ENCODE measurements around the gene KRT3. TPM values are rescaled to one million over a fixed set of nuclear protein-coding genes. Genes with fewer than 3 reads are reported as not detected.

KRT3 gene
- total and polyA plus RNA-seq, 10 of the 15 experiments (the other 5 are each of a cell fraction or from before 2014, with no cell fraction given), result not detected

- 39% methylated on average over 16 of the region's 16 CpGs for WGBS (ENCODE audit: insufficient coverage, insufficient replicate concordance, low lambda C conversion rate, missing lambda C conversion rate)
- intact Hi-C loops (cut with micrococcal nuclease; ENCODE audit: unreplicated experiment), result no loop called here
- Histone ChIP-seq H3K4me3 (no peak overlapping the region), H3K9me3 (replicated peaks; ENCODE audit: control insufficient read depth, insufficient read depth, low read length) (no peaks in the 10 kb centered on the region), H3K4me2 (ENCODE audit: control insufficient read depth, insufficient read depth) (no peak overlapping the region), H3K27me3 (replicated peaks in 1 of 2; ENCODE audit: control insufficient read depth in 2 of 2, insufficient read depth in 2 of 2, low read length in 1 of 2) (peaks cover 0 to 9% of the 10 kb centered on the region in 2 experiments; a peak in 2 of 4 replicates), H3K79me2 (ENCODE audit: control insufficient read depth, insufficient read depth, low read length) (no peaks in the 10 kb centered on the region), H4K20me1 (ENCODE audit: control insufficient read depth, insufficient read depth) (no peaks in the 10 kb centered on the region; the same call in 1 of the 2 replicates), H3K36me3 (ENCODE audit: control insufficient read depth in 2 of 2, insufficient read depth in 2 of 2, low read length in 1 of 2) (no peaks in the 10 kb centered on the region), H3K27ac (ENCODE audit: control insufficient read depth, insufficient read depth) (no peak overlapping the region), H3K4me1 (ENCODE audit: control insufficient read depth, insufficient read depth, low read length) (no peaks in the 10 kb centered on the region), H3K9ac (ENCODE audit: control insufficient read depth, insufficient read depth, low read length) (no peak overlapping the region), H2AFZ (ENCODE audit: control insufficient read depth, low read depth, low read length) (no peak overlapping the region)
- ChIA-PET CTCF (no interaction called here), SMC1A (ENCODE audit: uncharacterized antibody, unreplicated experiment) (no interaction called here), POLR2A (no interaction called here), RAD21 (ENCODE audit: unreplicated experiment) (no interaction called here)
- FAIRE-seq, result no peak
- no peak for TF ChIP-seq MYB (IDR thresholded peaks at IDR 0.05; ENCODE audit: borderline replicate concordance, low read depth, low read length)
- TF ChIP-seq BRCA1 (IDR thresholded peaks at IDR 0.05; ENCODE audit: low read depth, low read length), result no peak
- TF ChIP-seq SKIL (IDR thresholded peaks at IDR 0.05; ENCODE audit: low read depth, poor library complexity, severe bottlenecking), result no peak
- no peak for TF ChIP-seq NFYB (IDR thresholded peaks at IDR 0.05; ENCODE audit: insufficient read depth, low read depth, low read length)
- TF ChIP-seq RUNX3 (IDR thresholded peaks at IDR 0.05; ENCODE audit: low read length), result no peak
- no peak for TF ChIP-seq IKZF2 (IDR thresholded peaks at IDR 0.05)
- no peak for TF ChIP-seq MEF2A (IDR thresholded peaks at IDR 0.05; ENCODE audit: insufficient read depth, low read depth, low read length)
- no peak for TF ChIP-seq NR2C1 (IDR thresholded peaks at IDR 0.05)
- TF ChIP-seq SRF (IDR thresholded peaks at IDR 0.05; ENCODE audit: low read depth in 2 of 2, low read length in 2 of 2), result no peak
- no peak for TF ChIP-seq PAX5 (IDR thresholded peaks at IDR 0.05; ENCODE audit: borderline replicate concordance, low read depth, low read length)
- TF ChIP-seq BCL3 (IDR thresholded peaks at IDR 0.05; ENCODE audit: borderline replicate concordance, insufficient read depth, low read depth, low read length, poor library complexity, severe bottlenecking), result no peak
- no peak for TF ChIP-seq BHLHE40 (IDR thresholded peaks at IDR 0.05; ENCODE audit: borderline replicate concordance in 1 of 2, low read depth in 2 of 2, low read length in 1 of 2)
- TF ChIP-seq NFYA (IDR thresholded peaks at IDR 0.05; ENCODE audit: borderline replicate concordance, low read depth, low read length), result no peak
- TF ChIP-seq SIX5 (IDR thresholded peaks at IDR 0.05; ENCODE audit: low read depth, low read length, severe bottlenecking), result no peak
- TF ChIP-seq HDAC2 (IDR thresholded peaks at IDR 0.05), result no peak
- no peak for TF ChIP-seq FOXK2 (IDR thresholded peaks at IDR 0.05)
- TF ChIP-seq NFXL1 (IDR thresholded peaks at IDR 0.05; ENCODE audit: borderline replicate concordance), result no peak
- TF ChIP-seq, protein P1, sequence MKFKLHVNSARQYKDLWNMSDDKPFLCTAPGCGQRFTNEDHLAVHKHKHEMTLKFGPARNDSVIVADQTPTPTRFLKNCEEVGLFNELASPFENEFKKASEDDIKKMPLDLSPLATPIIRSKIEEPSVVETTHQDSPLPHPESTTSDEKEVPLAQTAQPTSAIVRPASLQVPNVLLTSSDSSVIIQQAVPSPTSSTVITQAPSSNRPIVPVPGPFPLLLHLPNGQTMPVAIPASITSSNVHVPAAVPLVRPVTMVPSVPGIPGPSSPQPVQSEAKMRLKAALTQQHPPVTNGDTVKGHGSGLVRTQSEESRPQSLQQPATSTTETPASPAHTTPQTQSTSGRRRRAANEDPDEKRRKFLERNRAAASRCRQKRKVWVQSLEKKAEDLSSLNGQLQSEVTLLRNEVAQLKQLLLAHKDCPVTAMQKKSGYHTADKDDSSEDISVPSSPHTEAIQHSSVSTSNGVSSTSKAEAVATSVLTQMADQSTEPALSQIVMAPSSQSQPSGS (IDR thresholded peaks at IDR 0.05; ENCODE audit: low read length), result no peak
- no peak for TF ChIP-seq GABPA (IDR thresholded peaks at IDR 0.05; ENCODE audit: low read depth)
- in situ Hi-C loops (cut with MboI), result no loop called here
- BruUV-seq (replicated peaks), result no TSS peak
- DNase-seq (ENCODE audit: low read depth, low spot score), result no peak
- ATAC-seq, result no peak
Measured at GRCh38 chr12:52822771-52823510, 27.0 kb upstream of the KRT3 start.

Data from GM12878 (cell line).